ENCODE measurements around the gene PPP2R2B. TPM values are rescaled to one million over a fixed set of nuclear protein-coding genes. Genes with fewer than 3 reads are reported as not detected.

Gene PPP2R2B
- total and polyA plus RNA-seq, 2 donors (not counting 1 experiment from before 2014, with no cell fraction given) = 0.67 to 1.5 TPM

DNA sequence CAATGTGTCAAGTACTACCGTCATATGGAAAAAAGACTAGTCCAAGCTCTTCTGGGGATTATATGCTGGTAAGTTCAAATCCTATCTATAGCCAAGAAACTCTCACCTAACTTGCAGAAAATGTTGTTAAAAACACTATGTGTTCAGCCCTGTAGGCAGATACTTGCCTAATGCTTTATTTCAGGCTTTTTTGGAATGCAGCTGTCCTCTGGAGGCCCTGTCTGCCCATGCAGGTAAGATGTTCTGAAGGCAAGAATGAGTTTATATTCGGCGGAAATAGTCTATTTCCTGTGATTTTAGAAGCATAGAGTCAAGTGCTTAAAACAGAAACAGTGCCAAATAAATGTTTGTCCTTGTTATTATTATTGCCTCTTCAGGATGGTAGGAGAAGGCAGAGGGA is 34.3 kb upstream of the PPP2R2B start:
- Histone ChIP-seq H3K4me2 (ENCODE audit: extremely low read depth, insufficient read depth, low read length) (no peak overlapping the region), H3K4me3 (replicated peaks in 1 of 4; ENCODE audit: control extremely low read depth in 1 of 4, insufficient read depth in 1 of 4, low read depth in 3 of 4, low read length in 4 of 4) (no peak overlapping the region), H3K9ac (ENCODE audit: insufficient read depth, low read length) (no peak overlapping the region), H4K20me1 (ENCODE audit: control insufficient read depth, extremely low read depth, insufficient read depth, low read length) (no peaks in the 10 kb centered on the region), H3K9me3 (ENCODE audit: control insufficient read depth, insufficient read depth, low read depth, low read length) (no peaks in the 10 kb centered on the region), H3K36me3 (ENCODE audit: control insufficient read depth, insufficient read depth, low read length) (no peaks in the 10 kb centered on the region), H3K27me3 (ENCODE audit: control insufficient read depth, insufficient read depth, low read length) (no peaks in the 10 kb centered on the region), H3K79me2 (ENCODE audit: control insufficient read depth, insufficient read depth, low read length) (no peaks in the 10 kb centered on the region), H3K27ac (ENCODE audit: insufficient read depth, low read length) (no peak overlapping the region), H2AFZ (ENCODE audit: low read length) (no peak overlapping the region), H3K4me1 (ENCODE audit: control insufficient read depth, extremely low read depth, insufficient read depth, low read length) (no peaks in the 10 kb centered on the region)
- DNase-seq (ENCODE audit: low read depth in 2 of 2) = no peak
- TF ChIP-seq, protein P1, sequence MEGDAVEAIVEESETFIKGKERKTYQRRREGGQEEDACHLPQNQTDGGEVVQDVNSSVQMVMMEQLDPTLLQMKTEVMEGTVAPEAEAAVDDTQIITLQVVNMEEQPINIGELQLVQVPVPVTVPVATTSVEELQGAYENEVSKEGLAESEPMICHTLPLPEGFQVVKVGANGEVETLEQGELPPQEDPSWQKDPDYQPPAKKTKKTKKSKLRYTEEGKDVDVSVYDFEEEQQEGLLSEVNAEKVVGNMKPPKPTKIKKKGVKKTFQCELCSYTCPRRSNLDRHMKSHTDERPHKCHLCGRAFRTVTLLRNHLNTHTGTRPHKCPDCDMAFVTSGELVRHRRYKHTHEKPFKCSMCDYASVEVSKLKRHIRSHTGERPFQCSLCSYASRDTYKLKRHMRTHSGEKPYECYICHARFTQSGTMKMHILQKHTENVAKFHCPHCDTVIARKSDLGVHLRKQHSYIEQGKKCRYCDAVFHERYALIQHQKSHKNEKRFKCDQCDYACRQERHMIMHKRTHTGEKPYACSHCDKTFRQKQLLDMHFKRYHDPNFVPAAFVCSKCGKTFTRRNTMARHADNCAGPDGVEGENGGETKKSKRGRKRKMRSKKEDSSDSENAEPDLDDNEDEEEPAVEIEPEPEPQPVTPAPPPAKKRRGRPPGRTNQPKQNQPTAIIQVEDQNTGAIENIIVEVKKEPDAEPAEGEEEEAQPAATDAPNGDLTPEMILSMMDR (conservative IDR thresholded peaks at IDR 0.05 in 1 of 2, IDR thresholded peaks at IDR 0.05 in 1 of 2; ENCODE audit: low read depth in 1 of 2, low read length in 2 of 2) = no peak
- TF ChIP-seq EZH2 (IDR thresholded peaks at IDR 0.05; ENCODE audit: low read length, missing control alignments) = no peak

DNA sequence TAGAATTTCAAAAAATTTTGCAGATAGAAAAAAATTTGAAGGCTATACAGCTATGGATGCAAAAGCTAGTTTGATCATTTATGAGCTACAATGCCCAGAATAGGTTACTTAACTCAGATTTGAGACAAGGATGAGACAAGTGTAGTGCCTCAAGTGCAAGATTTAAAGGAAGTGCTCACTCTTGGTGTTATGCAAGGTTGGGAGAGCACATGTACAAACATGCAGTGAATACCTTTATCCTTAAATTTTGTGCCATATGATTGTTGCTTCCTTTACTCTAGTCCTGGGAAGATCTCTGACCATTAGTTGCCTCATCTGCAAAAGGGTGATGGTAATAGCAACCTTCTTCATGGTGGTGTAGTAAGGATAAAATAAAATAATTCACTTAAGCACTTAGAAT is 31.7 kb upstream of the PPP2R2B start:
- H3K4me3 ChIP-seq (replicated peaks in 1 of 4; ENCODE audit: control extremely low read depth in 1 of 4, insufficient read depth in 1 of 4, low read depth in 3 of 4, low read length in 4 of 4) = no peak overlapping the region
- TF ChIP-seq, protein P1 (conservative IDR thresholded peaks at IDR 0.05 in 1 of 2, IDR thresholded peaks at IDR 0.05 in 1 of 2; ENCODE audit: low read depth in 1 of 2, low read length in 2 of 2) = no peak
- no peak overlapping the region for H3K9ac ChIP-seq (ENCODE audit: insufficient read depth, low read length)
- H3K27me3 ChIP-seq (ENCODE audit: control insufficient read depth, insufficient read depth, low read length) = no peaks in the 10 kb centered on the region
- H3K4me1 ChIP-seq (ENCODE audit: control insufficient read depth, extremely low read depth, insufficient read depth, low read length) = no peaks in the 10 kb centered on the region
- H3K9me3 ChIP-seq (ENCODE audit: control insufficient read depth, insufficient read depth, low read depth, low read length) = no peaks in the 10 kb centered on the region
- H3K36me3 ChIP-seq (ENCODE audit: control insufficient read depth, insufficient read depth, low read length) = no peaks in the 10 kb centered on the region
- no peak overlapping the region for H2AFZ ChIP-seq (ENCODE audit: low read length)
- DNase-seq (ENCODE audit: low read depth in 2 of 2) = no peak
- H3K4me2 ChIP-seq (ENCODE audit: extremely low read depth, insufficient read depth, low read length) = no peak overlapping the region
- no peaks in the 10 kb centered on the region for H3K79me2 ChIP-seq (ENCODE audit: control insufficient read depth, insufficient read depth, low read length)
- H4K20me1 ChIP-seq (ENCODE audit: control insufficient read depth, extremely low read depth, insufficient read depth, low read length) = no peaks in the 10 kb centered on the region
- no peak overlapping the region for H3K27ac ChIP-seq (ENCODE audit: insufficient read depth, low read length)

DNA sequence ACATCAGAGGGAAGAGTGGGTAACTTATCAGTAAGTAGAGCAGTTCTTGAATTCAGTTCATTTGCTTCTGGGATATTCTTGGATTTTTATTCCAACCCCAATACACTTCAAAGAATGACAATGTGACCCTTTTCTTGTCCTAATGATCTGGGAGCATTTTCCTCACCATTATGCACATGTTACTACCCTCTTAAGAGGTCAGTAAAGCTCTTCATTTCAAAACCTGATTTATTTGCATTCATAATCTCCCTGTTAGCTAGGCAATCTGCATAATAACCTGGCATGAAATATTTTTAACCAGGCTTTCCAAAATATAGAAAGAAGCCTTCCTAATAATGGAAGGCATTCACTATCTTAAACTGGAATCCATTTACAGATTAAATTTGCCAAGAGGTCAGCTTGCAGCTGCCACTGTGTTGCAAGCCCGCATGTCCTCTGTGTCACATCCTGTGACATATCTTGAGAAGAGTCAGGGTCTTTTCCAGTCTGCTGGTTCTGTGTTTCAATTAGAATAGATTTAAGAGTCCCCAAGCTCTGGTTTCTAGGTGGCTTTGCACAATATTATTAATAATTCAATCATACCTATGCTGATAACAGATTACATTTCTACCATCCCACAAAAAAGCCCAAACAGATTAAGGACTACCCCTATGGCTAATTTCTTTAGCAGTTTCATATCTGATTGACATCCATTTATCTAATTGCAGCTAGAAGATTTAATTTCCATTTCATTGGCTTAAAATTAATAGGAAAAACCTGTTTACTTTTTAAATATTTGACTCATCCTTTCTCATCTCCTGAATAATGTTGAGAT is 30.9 kb upstream of the PPP2R2B start:
- DNase-seq (ENCODE audit: low read depth in 2 of 2) = no peak
- Histone ChIP-seq H3K9me3 (ENCODE audit: control insufficient read depth, insufficient read depth, low read depth, low read length) (no peaks in the 10 kb centered on the region), H4K20me1 (ENCODE audit: control insufficient read depth, extremely low read depth, insufficient read depth, low read length) (no peaks in the 10 kb centered on the region), H3K36me3 (ENCODE audit: control insufficient read depth, insufficient read depth, low read length) (no peaks in the 10 kb centered on the region), H3K4me2 (ENCODE audit: extremely low read depth, insufficient read depth, low read length) (no peak overlapping the region), H3K4me3 (replicated peaks in 1 of 4; ENCODE audit: control extremely low read depth in 1 of 4, insufficient read depth in 1 of 4, low read depth in 3 of 4, low read length in 4 of 4) (no peak overlapping the region), H3K4me1 (ENCODE audit: control insufficient read depth, extremely low read depth, insufficient read depth, low read length) (no peaks in the 10 kb centered on the region), H3K9ac (ENCODE audit: insufficient read depth, low read length) (no peak overlapping the region), H3K79me2 (ENCODE audit: control insufficient read depth, insufficient read depth, low read length) (no peaks in the 10 kb centered on the region), H2AFZ (ENCODE audit: low read length) (no peak overlapping the region), H3K27me3 (ENCODE audit: control insufficient read depth, insufficient read depth, low read length) (no peaks in the 10 kb centered on the region), H3K27ac (ENCODE audit: insufficient read depth, low read length) (no peak overlapping the region)
- TF ChIP-seq EZH2 (IDR thresholded peaks at IDR 0.05; ENCODE audit: low read length, missing control alignments) = no peak
- TF ChIP-seq, protein P1 (conservative IDR thresholded peaks at IDR 0.05 in 1 of 2, IDR thresholded peaks at IDR 0.05 in 1 of 2; ENCODE audit: low read depth in 1 of 2, low read length in 2 of 2) = no peak

Data from fibroblast of lung (primary cell).